LNCaP clone FGC (cell line): ENCODE data around the gene EXOC6B.

Experiments used
- DNase-seq: peaks from one replicate; pipeline ENCODE4 v3.0.0-alpha.2; 2011; ENCODE audit warnings: low read depth
- H3K4me3 ChIP-seq: 2 replicates; pipeline ENCODE4 v1.5.1; 2011; ENCODE audit warnings: mild to moderate bottlenecking, low read depth, low read length, control low read depth
- CTCF ChIP-seq: IDR thresholded peaks from 2 replicates; pipeline ENCODE4 v1.5.1; 2012; ENCODE audit warnings: mild to moderate bottlenecking; ENCODE audit not compliant: control insufficient read depth, insufficient read depth; ENCODE audit errors: extremely low read depth

The EXOC6B gene

GRCh38 chr2:72412214-72412613 is 413.6 kb downstream of the EXOC6B start:
- H3K4me3 ChIP-seq, result no peak overlapping the region
- no peak for DNase-seq
- TF ChIP-seq CTCF, result no peak

GRCh38 chr2:72399879-72400278 is 426.0 kb downstream of the EXOC6B start:
- no peak overlapping the region for H3K4me3 ChIP-seq
- no peak for TF ChIP-seq CTCF
- no peak for DNase-seq

GRCh38 chr2:72395096-72395495 is 430.7 kb downstream of the EXOC6B start:
- no peak overlapping the region for H3K4me3 ChIP-seq
- no peak for TF ChIP-seq CTCF
- DNase-seq, result peak; percentile 32

- H3K4me3 ChIP-seq, result no peak overlapping the region
- DNase-seq, result no peak
- no peak for TF ChIP-seq CTCF
Observed at GRCh38 chr2:72394541-72395070, 431.2 kb downstream of the EXOC6B start.

GRCh38 chr2:72389447-72389846 is 436.4 kb downstream of the EXOC6B start:
- no peak for TF ChIP-seq CTCF
- H3K4me3 ChIP-seq, result no peak overlapping the region
- no peak for DNase-seq

GRCh38 chr2:72388263-72388662 is 437.6 kb downstream of the EXOC6B start:
- no peak for TF ChIP-seq CTCF
- H3K4me3 ChIP-seq, result no peak overlapping the region
- no peak for DNase-seq

- H3K4me3 ChIP-seq, result no peak overlapping the region
- TF ChIP-seq CTCF, result no peak
- DNase-seq, result no peak
Observed at GRCh38 chr2:72386288-72386687, 439.5 kb downstream of the EXOC6B start.
